AG08396 (cell line): ENCODE measurements around the gene NPTX2.

ENCODE experiments used
- DNase-seq: peaks from one replicate; pipeline ENCODE4 v3.0.0; 2012; ENCODE audit warnings: low spot score, mixed read lengths

NPTX2 gene

DNA sequence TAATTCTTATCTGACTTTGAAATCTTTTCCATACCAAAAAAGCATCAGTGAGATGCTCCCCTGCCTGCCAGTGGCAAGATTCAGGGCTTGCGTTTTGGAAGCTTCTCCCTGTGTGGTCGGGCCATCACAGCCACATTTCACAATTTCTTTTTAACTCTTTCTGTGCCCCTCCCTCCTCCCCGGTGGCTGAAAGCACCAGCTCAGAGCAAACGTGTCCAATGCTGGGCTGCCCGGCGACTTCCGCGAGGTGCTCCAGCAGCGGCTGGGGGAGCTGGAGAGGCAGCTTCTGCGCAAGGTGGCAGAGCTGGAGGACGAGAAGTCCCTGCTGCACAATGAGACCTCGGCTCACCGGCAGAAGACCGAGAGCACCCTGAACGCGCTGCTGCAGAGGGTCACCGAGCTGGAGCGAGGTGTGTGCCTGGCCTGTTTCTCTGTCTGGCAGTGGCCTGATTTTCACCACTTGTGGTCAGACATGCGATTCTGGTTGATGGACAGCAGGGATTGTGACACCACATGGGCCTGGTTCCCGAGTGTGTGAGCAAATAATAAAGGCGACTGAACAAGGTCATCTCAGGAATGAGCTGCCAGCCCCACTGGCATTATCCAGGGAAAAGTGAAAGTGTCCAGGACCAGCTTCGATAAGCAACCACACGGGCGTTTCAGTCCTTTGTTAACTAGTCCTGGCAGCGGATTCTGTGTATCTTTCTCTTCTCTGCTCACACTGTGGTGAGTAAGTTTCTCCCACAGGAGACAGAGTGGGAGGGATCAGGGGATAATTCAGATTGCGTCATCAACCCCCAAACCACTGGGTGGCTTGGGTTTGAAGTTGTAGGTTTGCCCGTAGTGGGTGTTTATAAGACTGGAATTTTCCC lies 2.6 kb downstream of the NPTX2 start:
- DNase-seq = no peak

- DNase-seq = no peak
Observed at GRCh38 chr7:98621573-98622482, 4.7 kb downstream of the NPTX2 start.

GRCh38 chr7:98622926-98623325 lies 5.8 kb downstream of the NPTX2 start:
- DNase-seq = no peak

DNA sequence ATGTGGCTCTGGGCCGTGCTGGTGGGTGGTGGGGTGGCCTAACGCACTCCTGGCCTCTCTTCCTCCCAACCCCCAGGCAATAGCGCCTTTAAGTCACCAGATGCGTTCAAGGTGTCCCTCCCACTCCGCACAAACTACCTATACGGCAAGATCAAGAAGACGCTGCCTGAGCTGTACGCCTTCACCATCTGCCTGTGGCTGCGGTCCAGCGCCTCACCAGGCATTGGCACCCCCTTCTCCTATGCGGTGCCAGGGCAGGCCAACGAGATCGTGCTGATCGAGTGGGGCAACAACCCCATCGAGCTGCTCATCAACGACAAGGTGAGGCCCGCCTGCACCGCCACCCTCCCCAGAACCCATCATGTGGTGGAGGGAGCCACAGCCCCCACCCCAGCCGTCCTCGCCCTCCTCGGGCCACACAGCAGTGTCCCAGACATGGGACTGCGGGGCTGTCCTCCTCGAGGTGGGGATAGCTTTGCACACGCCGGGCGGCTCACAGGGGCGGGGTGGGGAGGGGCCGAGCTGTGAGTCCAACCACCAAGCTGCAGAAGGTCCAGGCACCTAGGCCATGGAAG lies 7.8 kb downstream of the NPTX2 start:
- no peak for DNase-seq

DNA sequence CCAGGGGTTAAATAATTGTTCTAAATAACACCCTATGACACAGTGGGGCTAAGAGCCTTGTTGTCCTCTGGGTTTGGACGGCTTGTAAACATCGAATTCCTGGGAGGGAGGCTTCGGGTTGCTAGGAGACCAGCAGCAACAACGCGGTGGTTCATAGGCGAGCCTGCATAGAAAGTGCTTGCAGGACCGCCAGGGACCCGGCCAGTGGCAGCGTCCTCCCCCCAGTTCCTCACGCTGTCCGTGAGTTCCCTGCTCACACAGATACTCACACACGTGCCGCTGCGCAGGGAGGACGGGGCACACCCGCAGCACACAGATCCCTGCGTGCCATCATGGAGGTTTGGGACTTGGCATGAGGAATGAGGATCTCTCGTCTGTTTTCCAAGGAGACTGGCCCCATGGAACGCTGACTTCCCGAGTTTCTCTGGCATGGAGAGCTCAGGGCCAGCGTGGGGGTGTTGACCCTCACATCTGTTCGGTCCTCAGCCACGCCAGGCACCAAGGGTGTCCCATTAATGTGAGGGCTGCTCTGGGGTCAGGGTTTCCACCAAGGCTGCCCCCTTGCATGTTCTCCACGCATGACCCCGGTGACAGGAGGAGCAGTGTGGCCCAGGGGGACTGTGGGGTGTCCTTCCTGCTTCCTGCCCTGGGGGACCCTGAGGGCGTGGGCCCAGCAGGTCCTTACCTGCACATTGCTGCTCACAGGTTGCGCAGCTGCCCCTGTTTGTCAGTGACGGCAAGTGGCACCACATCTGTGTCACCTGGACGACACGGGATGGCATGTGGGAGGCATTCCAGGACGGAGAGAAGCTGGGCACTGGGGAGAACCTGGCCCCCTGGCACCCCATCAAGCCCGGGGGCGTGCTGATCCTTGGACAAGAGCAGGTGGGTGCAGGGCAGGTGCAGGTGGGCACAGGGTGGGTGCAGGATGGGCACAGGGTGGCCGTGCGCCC lies 9.7 kb downstream of the NPTX2 start:
- no peak for DNase-seq

DNA sequence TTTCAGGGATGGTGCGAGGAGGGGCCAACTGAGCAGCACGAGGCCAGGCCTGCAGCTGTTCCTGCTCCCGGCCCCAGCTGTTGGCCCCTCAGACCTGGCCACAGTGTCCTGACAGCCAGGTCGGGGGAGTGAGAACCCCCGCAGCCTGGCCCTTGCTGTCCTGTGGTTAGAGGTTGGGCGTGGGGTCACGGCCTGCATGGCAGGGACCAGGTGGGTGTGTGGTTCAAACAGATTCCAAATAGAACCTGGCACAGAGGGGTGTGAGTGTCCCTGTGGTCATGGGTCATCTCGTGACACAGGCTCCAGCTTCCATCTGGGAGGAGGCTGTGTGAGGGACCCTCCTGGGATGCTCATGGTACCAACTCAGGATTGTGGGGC lies 10.3 kb downstream of the NPTX2 start:
- no peak for DNase-seq

- no peak for DNase-seq
Observed at GRCh38 chr7:98628418-98628817, 11.3 kb downstream of the NPTX2 start.

GRCh38 chr7:98629001-98629431 lies 11.9 kb downstream of the NPTX2 start:
- no peak for DNase-seq

GRCh38 chr7:98630149-98630548 lies 13.1 kb downstream of the NPTX2 start:
- DNase-seq = no peak

- DNase-seq = no peak
Observed at GRCh38 chr7:98630770-98631169, 13.7 kb downstream of the NPTX2 start.

- DNase-seq = no peak
Observed at GRCh38 chr7:98638853-98639252, 21.8 kb downstream of the NPTX2 start.

GRCh38 chr7:98640375-98640774 lies 23.3 kb downstream of the NPTX2 start:
- no peak for DNase-seq

DNA sequence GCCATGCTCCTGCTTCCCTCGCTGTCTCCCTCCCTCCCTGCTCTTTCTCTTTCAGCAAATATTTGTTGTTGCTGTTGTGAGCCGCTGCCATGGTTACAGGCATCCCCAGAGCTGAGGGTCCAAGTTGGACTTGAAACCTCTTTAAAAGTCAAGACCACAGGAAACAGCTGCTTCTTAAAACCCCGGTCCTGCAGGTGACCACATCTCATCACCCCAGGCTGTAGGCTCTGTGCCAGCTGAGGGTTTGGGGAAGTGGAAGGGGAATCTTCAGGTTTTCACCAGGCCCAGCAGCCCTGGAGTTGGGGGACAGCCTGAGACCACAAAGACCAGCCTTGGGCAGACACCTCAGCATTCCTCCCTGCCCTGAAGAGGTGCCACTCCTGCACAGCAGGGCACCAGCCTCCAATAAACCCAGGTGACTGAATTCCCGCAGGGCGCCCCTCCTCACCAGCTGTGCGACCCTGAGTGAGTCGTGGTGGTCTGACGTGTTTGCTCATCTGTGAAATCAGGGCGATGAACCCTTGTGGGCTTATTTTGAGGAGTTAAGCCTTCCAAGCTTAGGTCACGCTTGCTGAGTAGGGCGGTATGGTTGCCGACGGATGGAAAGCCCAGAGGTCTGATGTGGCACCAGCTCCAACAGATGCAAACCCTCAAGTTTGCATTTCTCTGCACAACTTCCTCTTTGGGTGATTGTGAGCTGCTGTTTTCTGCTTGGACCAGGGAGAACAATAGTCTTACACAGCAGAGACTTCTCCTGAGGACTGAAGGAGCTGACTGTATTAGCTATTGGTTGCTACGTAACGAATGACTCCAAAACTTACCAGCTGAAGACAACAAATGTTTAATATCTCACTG lies 24.8 kb downstream of the NPTX2 start:
- no peak for DNase-seq

GRCh38 chr7:98643236-98643985 lies 26.3 kb downstream of the NPTX2 start:
- no peak for DNase-seq

DNA sequence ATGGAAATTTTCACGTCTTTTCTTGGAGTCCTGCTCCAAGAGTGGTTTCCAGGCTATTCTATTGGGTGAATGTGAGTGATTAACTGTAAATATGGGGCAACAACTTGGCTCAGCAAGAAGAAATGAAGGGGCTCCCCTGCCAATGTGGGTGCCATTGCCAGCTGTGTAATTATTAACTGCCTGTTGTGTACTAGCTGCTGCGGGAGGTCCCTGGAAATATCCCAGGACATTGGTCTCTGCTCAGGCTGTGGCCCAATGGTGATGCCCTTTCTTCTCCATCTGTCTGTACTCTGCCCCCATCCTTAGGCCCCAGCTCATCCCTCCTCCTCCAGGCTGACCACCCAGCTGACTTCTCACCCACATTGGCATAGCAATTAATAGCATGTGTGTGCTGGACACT lies 29.4 kb downstream of the NPTX2 start:
- no peak for DNase-seq

DNA sequence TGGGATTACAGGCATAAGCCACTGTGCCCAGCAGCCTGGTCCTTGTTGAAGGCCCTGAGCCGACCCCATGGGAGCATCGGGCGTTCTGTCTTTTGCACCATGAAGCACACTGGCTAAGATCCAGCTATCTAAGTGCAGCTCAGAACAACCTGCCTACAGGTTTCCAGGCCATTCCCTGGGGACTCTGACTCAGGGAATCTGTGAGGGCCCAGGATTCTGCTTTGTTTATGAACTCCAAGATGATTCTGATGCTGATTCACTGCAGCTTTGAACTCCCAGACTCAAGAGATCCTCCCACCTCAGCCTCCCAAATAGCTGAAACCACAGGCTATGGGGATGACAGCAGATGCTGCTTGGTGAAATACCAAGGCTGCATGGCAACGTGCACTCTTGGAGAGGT lies 30.2 kb downstream of the NPTX2 start:
- DNase-seq = no peak

DNA sequence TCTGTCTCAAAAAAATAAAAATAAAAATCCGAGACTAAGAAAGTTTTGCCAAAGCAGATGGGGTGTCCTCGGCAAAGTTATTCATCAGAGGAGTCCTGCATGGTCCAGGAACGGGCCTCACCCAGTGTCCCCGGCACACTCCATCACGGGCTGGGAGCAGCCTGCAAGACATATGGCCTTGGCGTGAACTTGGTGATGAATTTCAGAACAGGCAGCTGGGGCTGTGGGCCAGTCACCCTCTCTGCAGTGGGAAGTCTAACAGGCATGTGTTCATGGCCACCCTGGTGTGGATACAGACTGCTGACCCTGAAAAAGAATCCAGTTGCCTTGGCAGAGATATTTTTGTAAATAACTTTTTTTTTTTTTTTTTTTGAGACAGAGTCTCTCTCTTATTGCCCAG lies 34.7 kb downstream of the NPTX2 start:
- DNase-seq = no peak

DNA sequence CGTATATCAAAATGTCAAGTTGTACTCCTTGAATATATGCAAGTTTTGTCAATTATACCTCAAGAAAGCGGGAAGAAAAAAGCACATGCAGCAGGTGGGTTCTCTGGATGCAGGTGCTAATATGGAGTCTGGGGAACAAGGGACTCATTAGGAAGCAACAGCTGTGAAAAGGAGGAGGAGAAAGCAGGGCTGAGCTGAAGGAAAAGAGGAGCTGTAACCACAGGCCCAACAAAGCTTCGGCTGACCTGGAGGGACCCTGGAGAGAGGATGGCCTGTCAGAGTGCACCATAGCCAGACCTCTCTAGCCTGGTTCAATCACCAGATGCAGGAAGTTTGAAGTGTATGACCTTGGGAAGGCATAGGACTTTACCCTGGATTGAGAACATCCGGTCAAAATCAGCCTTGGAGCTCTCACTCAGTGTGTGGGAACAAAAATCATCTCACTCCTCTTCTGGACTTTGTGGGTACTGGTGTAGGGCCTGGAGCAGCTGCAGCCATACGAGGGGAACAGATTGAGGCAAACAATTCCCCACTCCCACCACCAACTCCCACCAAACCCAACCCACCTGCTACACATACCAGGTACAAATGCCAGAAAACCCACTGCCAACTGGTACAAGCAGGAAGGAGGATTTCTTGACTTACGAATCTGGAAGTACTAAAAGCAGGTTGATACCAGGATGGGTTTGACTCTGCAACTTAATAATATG lies 36.7 kb downstream of the NPTX2 start:
- no peak for DNase-seq
